Activated T-helper 1 cell treated with Interleukin-2 at 50 U/mL for 16 hours (primary cell): ENCODE results near the gene RNF166.

Experiments used
- DNase-seq: peaks from one replicate; pipeline ENCODE4 v3.0.0-alpha.2; 2020; ENCODE audit warnings: low read depth

The RNF166 gene

DNA sequence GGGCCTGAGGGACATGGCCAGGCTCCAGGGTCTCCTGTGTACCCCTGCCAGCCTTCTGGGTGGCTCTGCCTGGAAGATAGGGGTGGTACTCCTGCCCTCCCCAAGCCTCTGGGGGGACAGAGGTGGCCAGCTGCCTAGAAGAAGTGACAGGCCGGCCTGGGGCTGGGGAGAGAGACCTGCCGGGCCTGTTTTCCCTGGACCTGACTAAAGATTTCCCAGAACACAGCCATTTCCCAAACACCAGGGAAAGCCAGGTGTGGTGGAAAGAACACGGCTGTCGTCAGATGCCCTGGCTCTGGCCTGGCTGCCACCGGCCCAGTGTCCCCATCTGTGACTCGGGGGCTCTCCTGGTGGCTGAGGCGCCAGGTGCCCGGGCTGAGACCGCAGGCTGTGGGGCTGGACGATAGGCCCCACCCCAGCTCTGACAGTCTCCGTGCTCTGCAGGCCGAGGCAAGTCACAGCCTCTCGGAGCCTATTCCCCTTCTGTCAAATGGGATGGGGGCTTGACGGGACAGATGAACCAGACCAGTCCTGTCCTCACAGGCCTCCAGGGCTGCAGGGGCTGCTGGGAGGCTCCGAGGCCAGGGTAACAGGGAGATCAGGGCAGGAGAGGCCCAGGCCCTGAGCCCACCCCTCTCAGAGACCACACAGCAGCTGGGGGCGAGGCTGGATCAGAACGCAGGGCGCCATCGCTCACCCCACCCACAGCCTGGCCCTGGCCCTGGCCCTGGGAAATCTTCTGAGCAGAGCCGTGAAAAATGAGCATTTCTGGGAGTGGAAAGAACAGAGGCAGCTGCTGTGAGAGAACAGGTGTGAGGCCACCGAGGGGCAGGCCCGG is 33.1 kb upstream of the RNF166 start:
- no peak for DNase-seq

- no peak for DNase-seq
These were observed 32.2 kb upstream of the RNF166 start for GRCh38 chr16:88738151-88739084.

GRCh38 chr16:88737298-88738150 is 31.3 kb upstream of the RNF166 start:
- DNase-seq: peak; percentile 72

DNA sequence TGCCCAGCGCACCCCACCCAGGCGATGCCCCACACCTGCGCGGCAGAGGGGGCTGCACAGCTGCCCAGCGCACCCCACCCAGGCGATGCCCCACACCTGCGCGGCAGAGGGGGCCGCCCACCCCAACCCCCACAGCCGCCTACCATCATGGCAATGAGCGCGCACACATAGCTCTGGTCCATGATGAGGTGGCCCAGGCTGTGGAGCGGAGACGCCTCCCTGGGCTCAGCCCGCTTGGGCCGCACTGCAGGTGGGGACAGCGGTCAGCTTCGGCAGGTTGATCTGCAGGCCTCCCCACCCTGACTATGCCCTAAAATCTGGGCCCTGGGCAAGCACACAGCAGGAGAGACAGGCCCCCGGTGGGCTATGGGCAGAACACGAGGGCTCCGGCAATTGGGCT is 30.3 kb upstream of the RNF166 start:
- DNase-seq: no peak

DNA sequence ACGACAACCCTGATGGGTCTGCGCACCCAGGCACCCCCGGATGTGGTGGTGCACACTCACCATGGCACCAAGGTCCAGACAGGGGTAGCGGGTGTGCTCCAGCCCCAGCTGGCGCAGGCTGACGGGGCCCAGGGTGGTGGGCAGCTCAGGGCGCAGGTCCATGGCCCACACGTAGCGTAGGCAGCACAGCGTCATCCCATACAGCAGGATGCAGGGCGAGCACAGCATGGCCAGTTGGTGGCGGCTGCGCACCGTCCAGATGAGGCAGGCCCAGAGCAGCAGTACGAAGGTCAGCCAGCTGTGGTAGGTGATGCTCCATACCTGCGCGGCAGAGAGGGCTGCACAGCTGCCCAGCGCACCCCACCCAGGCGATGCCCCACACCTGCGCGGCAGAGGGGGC is 29.9 kb upstream of the RNF166 start:
- DNase-seq: no peak

DNA sequence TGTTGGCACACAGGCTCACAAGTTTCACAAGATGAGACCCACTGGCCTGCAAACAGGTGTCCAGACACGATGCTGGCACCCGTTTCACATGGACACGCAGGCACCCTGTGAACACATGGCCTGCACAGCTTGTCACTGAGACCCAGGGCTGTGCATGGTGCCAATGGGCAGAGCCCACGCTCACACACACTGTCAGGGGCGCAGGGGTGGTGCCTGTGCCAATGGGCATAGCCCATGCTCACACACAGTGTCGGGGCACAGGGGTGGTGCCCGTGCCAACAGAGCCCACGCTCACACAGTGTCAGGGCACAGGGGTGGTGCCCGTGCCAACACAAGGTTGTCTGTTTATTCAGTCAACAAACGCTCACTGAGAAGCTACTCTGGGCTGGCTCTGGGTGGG is 29.4 kb upstream of the RNF166 start:
- no peak for DNase-seq

DNA sequence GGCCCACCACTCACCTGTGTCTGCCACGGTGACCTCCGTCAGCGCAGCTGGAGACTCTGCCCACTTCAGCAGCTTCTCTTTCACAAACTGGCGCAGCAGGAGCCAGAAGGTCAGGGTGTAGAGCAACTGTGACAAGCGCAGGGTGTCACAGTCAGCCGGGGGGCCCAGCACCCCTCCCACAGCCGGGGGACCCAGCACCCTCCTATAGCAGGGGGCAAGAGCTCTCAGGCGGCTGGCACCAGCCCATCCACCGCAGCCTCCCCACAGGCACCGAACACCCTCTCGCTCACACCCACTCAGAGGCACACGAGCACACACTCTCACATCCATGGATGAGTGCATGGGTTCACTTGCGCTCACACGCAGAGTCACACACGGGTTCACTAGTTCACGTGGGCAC is 28.9 kb upstream of the RNF166 start:
- no peak for DNase-seq

DNA sequence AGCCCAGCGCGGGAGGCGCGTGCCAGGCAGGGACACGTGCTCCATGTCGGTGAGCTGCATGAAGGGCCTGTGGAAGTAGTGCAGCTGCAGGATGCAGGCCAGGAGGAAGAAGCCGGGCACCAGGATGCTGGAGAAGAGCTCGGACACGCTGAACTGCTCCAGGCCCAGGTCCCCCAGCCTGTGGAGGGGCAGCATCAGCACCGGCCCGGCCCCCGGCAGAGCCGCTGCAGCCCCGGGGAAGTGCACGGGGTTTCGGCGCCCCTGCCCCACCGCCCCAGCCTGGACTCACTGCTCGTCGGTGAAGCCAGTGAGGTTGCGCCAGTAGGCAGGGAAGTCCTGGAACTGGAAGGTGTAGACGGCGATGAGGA is 28.1 kb upstream of the RNF166 start:
- DNase-seq: no peak

- no peak for DNase-seq
These were observed 27.6 kb upstream of the RNF166 start for GRCh38 chr16:88733630-88734360.

DNA sequence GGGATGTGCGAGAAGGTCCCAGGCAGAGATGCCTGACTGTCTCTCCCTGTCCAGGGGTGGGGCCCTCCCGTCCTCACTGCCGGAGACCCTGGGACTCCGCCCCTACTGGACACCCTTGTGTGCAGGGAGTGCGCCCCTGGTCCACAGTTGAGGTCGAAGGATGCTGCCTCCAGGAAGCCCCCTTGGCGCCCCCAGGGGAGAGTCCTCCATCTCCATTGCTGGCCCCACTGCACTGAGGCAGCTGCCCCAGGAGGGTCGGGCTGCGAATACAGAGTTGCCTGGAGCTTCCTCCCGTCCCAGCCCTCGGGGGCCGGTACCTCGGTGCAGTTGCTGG is 26.7 kb upstream of the RNF166 start:
- no peak for DNase-seq

GRCh38 chr16:88732172-88732960 is 26.2 kb upstream of the RNF166 start:
- no peak for DNase-seq

DNA sequence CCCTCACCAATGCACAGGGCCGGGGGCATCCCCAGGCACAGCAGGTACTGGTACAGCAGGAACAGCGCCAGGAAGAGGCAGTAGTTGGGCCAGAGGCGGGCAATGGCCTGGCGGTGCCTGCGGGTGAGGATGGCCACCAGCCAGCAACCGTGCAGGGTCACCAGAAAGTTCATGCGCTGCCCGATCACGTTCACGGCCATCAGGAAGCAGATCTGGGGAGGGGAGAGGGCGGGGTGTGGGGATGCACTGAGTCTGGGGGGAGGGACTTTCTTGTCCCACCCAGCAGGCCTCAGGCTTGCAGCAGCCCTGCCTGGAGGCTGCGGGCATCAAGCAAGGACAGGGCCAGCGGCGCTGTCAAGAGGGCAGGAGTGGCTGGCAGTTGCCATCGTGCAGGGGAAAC is 25.5 kb upstream of the RNF166 start:
- DNase-seq: no peak

- DNase-seq: no peak
These were observed 24.7 kb upstream of the RNF166 start for GRCh38 chr16:88730632-88731607.

DNA sequence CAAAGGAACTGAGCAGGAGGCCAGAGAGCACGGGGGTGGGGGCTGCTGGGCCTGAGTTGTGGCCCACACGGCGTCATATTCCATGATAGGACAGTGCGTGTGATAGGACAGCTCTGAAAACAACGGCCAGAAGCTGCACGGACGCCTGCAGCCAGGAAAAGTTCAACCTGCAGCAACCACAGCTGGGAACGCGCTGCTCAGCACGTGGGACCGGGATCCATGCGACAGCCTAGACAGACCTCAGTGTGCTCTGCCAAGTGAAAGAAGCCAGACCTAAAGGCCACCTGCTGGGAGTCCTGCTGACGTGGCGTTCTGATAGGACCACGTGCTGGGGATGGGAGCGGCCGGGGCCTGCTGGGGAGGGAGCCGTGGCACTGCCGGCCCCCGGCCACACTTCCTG is 21.7 kb upstream of the RNF166 start:
- no peak for DNase-seq

DNA sequence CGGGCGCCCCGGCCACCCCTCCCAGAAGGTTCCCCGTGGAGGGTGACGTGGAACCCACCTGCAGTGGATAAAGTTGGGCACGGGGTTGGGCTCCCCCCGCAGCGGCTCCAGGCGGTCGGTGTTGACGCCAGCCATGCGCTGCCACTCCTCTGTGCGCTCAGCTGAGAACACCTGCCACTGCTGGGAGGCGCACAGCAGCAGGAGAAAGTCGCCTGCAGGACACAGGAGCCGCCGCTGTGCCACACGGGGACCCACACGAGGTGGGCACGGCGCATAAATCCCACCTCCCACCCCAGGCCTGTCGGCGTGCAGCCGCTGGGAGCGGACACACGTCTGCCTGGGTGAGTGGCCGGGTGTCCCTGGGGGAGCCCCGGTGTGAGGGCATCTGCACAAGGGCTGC is 20.8 kb upstream of the RNF166 start:
- no peak for DNase-seq

DNA sequence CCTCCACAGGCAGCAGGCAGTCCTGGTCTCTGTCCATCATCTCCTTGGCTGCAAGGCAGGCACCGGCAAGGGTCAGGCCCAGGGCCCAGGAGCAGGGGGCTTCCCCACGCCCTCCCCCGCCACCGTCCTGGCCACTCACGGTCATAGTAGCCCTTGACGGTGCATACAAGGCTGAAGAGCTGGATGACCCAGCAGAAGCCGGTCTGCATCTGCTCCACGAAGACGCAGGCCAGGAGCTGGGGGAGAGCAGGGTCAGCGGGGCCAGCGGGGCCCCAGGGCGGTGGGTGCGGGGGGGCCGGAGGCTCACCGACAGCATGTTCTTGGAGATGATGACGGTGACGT is 20.2 kb upstream of the RNF166 start:
- no peak for DNase-seq

DNA sequence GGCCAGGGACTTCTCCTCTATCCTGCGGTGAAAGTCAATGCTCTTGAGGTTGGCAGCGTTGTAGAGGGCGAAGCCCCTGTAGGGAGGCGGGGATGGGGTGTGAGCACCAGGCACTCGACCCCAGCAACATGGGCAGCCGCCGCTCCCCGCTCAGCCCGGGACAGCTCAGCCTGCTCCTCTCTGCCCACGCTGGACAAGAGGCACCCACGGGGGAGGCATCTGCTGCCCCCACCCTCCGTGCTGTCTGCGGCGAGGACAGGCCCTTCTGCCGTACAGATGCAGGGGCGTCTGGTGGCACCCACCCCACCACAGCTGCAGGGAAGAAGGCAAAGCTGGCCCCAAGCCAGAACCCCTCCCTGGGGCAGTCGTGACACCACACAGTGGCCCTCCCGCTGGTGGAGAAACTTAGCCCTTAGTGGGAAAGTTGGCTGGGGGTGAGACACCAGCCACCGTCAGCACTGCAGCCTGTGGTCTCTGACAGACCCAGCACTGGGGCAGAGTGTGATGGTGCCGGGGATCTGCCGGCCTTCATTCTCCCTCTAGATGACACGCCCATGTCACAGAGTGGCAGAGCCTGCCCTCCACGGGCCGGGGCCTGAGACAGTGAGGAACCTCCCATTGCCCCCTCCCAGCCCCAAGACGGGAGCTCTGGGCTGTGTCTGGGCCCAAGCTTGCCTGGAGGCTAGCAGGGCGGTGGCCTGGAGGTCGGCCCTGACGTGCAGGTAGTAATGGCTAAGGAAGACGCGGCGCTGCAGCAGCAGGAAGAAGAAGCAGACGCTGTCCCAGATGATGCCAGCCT is 19.6 kb upstream of the RNF166 start:
- no peak for DNase-seq

- no peak for DNase-seq
These were observed 18.8 kb upstream of the RNF166 start for GRCh38 chr16:88724855-88725555.
